GM19397 (cell line): ENCODE measurements around the gene ARNT2.
"Not testable (repeated sequence)": the region's sequence is repeated elsewhere in the genome, so short reads cannot be mapped to it uniquely, and the experiment has no call there.

Experiments used
- ATAC-seq: cut with Tn5 transposase; IDR thresholded peaks from one replicate; pipeline ENCODE4 v1.9.1; 2021; ENCODE audit warnings: mild to moderate bottlenecking, moderate library complexity; ENCODE audit not compliant: unreplicated experiment

Gene ARNT2

GRCh38 chr15:80404057-80404760 is at the start of gene ARNT2:
TSS of gene ARNT2 (plus strand) at chr15:80404382. CDS start at chr15:80404516, 134 bp downstream.
- ATAC-seq: no peak

GRCh38 chr15:80367094-80367493 is 37.1 kb upstream of the ARNT2 start:
- ATAC-seq: no peak

- ATAC-seq: no peak
Observed at GRCh38 chr15:80367661-80368060, 36.5 kb upstream of the ARNT2 start.

- no peak for ATAC-seq
Observed at GRCh38 chr15:80371924-80372323, 32.3 kb upstream of the ARNT2 start.

- no peak for ATAC-seq
Observed at GRCh38 chr15:80374441-80374840, 29.7 kb upstream of the ARNT2 start.

- no peak for ATAC-seq
Observed at GRCh38 chr15:80375968-80376891, 28.0 kb upstream of the ARNT2 start.

GRCh38 chr15:80379693-80380092 is 24.5 kb upstream of the ARNT2 start:
- ATAC-seq: no peak

- ATAC-seq: no peak
Observed at GRCh38 chr15:80380154-80380553, 24.0 kb upstream of the ARNT2 start.

GRCh38 chr15:80382285-80382684 is 21.9 kb upstream of the ARNT2 start:
- no peak for ATAC-seq

- no peak for ATAC-seq
Observed at GRCh38 chr15:80384432-80384831, 19.8 kb upstream of the ARNT2 start.

- ATAC-seq: no peak
Observed at GRCh38 chr15:80386151-80386550, 18.0 kb upstream of the ARNT2 start.

GRCh38 chr15:80388326-80388725 is 15.9 kb upstream of the ARNT2 start:
- no peak for ATAC-seq

GRCh38 chr15:80389370-80389769 is 14.8 kb upstream of the ARNT2 start:
- no peak for ATAC-seq

- ATAC-seq: not testable (repeated sequence)
Observed at GRCh38 chr15:80390942-80391341, 13.2 kb upstream of the ARNT2 start.

GRCh38 chr15:80395616-80396015 is 8.6 kb upstream of the ARNT2 start:
- ATAC-seq: no peak

GRCh38 chr15:80396096-80396495 is 8.1 kb upstream of the ARNT2 start:
- no peak for ATAC-seq

GRCh38 chr15:80399508-80399907 is 4.7 kb upstream of the ARNT2 start:
- no peak for ATAC-seq

- no peak for ATAC-seq
Observed at GRCh38 chr15:80401456-80401855, 2.7 kb upstream of the ARNT2 start.

GRCh38 chr15:80402339-80402738 is 1.8 kb upstream of the ARNT2 start:
- ATAC-seq: no peak

GRCh38 chr15:80403712-80404056 is 498 bp upstream of the ARNT2 start:
- no peak for ATAC-seq

GRCh38 chr15:80404761-80405553 is 775 bp downstream of the ARNT2 start:
- ATAC-seq: no peak

GRCh38 chr15:80405554-80405850 is 1.3 kb downstream of the ARNT2 start:
- ATAC-seq: no peak
